Esophagus muscularis mucosa (tissue), 3 donors: Measurements from ENCODE around the gene ALG6.

ENCODE experiments used
- CTCF ChIP-seq, 3 experiments: fragments of 200-600 bp in 2 of 3; fragments of 450-650 bp in 1 of 3; sonication (generic) in 2 of 3; IDR thresholded peaks; one replicate each; pipeline ENCODE4 v1.5.1; 2017 to 2019; ENCODE audit warnings: antibody characterized with exemption in 3 of 3, mild to moderate bottlenecking in 2 of 3, moderate library complexity in 1 of 3
- POLR2A ChIP-seq: fragments of 450-650 bp; IDR thresholded peaks from one replicate; pipeline ENCODE4 v1.6.1; 2017; ENCODE audit warnings: antibody characterized with exemption, moderate library complexity, mild to moderate bottlenecking, low read depth
- POLR2AphosphoS5 ChIP-seq, 2 donors: sonication (generic); formaldehyde crosslinking; IDR thresholded peaks; one replicate each; pipeline ENCODE4 v1.6.1; 2017; ENCODE audit warnings: antibody characterized with exemption in 2 of 2

- TF ChIP-seq CTCF (IDR thresholded peaks at IDR 0.05) = no peak
- TF ChIP-seq POLR2AphosphoS5 (IDR thresholded peaks at IDR 0.05) = no peak
- no peak for TF ChIP-seq POLR2A
These were observed 566 bp upstream of the ALG6 start for GRCh38 chr1:63366908-63367214.
